Astrocyte (in vitro differentiated cells and primary cell): Measurements from ENCODE around the gene ZNF622.

Source experiments
- CTCF ChIP-seq: IDR thresholded peaks from 2 replicates; pipeline ENCODE4 v1.5.1; 2011; ENCODE audit warnings: low read depth, mild to moderate bottlenecking, inconsistent platforms, low read length, moderate library complexity; ENCODE audit not compliant: insufficient read depth
- EZH2 ChIP-seq: IDR thresholded peaks from 2 replicates; pipeline ENCODE4 v1.6.1; 2012; ENCODE audit warnings: mild to moderate bottlenecking, low read length, inconsistent platforms; ENCODE audit not compliant: insufficient read depth

DNA sequence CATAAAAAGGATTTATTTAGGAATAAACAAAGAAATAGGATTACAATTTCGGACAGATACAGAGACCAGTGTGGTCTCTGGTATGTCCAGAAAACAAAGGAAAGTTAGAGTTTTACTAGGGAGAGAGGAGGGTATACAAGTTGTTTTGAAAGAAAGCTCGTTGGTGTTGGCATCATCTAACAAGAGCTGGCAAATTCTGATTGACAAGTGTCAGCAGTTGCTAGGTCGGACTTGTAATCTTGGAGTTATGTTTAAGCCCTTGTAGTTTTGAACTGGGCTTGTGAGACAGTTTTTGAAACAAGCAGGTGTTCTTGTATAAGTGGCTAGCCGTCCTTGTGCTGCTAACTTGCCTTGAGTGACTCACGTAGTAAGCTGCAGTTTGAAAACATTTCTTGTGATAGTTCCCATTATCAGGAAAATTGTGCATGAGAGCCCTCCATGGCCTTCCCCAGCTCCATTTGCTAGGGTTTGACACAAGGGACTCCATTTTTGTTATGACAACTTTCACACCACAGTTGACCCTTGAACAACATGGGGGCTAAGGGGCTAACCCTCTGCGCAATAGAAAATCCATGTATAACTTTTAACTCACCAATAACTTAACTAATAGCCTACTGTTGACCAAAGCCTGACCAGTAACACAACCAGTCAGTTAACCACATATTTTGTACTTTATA lies 48.1 kb downstream of the ZNF622 start:
- TF ChIP-seq CTCF (no peak), EZH2 (no peak)
